Urinary bladder (tissue), 4 donors: Measurements from ENCODE around the gene GHRH. TPM values are rescaled to one million over a fixed set of nuclear protein-coding genes. Genes with fewer than 3 reads are reported as not detected.

ENCODE experiments used
- DNase-seq: peaks from one replicate; pipeline ENCODE4 v3.0.0-alpha.2; 2015; ENCODE audit errors: extremely low spot score
- H3K27ac ChIP-seq: one replicate; pipeline ENCODE4 v1.5.1; 2013; ENCODE audit warnings: low read depth, mild to moderate bottlenecking, moderate library complexity
- H3K36me3 ChIP-seq: one replicate; pipeline ENCODE4 v1.6.1; 2013; ENCODE audit warnings: mild to moderate bottlenecking, moderate library complexity; ENCODE audit not compliant: insufficient read depth
- H3K4me1 ChIP-seq: one replicate; pipeline ENCODE4 v1.6.1; 2013; ENCODE audit warnings: mild to moderate bottlenecking, moderate library complexity; ENCODE audit not compliant: insufficient read depth
- H3K4me3 ChIP-seq: one replicate; pipeline ENCODE4 v1.5.1; 2013; ENCODE audit warnings: low read depth, low read length
- WGBS: extraction: QIAGEN DNeasy Blood & Tissue Kit; methylation state at CpG from one replicate; pipeline ENCODE4 v1.1.7; 2013; 5-methylcytosine and 5-hydroxymethylcytosine counted together
- polyA plus RNA-seq: library from polyadenylated mRNA; stranded (reverse); fragments of 200-250 nt; gene quantifications from one replicate; pipeline ENCODE4 v1.2.3, GENCODE V29; 2013
- total RNA-seq: library from RNA; depleted of rRNA; stranded (reverse); fragments of >200 nt; gene quantifications from one replicate; pipeline ENCODE4 v1.2.3, GENCODE V29; 2014
- donor health status: healthy with polysubstance abuse.
- donor health status: healthy.

GHRH gene
- total and polyA plus RNA-seq, 2 donors: not detected

DNA sequence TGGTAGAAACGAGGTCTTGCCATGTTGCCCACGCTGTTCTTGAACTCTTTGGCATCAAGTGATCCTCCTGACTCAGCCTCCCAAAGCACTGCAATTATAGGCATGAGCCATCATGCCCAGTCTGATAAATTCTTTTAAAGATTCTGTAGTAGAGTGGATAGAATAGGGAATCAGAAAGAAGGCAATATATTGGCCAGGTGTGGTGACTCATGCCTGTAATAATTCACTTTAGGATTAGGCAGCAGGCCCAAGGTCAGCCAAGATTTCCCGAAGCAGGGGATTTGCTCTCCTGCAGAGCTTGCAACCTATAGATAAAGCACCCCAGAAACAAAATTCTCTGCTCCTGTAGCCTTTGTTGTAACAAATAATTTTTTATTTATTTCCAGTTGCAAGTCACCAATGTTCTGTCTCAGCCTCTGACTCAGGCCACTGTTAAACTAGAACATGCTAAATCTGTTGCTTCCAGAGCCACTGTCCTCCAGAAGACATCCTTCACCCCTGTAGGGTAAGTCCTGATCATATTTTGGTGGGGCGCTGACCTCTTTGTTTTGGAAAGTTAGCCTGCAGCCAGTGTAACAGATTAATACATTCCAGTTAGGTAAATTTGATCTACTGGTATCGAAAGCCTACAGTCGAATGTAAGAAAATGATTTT lies 51.8 kb downstream of the GHRH start:
- no peaks in the 10 kb centered on the region for H3K4me1 ChIP-seq
- H3K27ac ChIP-seq: no peak overlapping the region
- H3K4me3 ChIP-seq: no peak overlapping the region
- DNase-seq: no peak
- H3K36me3 ChIP-seq: peaks cover 8% of the 10 kb centered on the region
- 85% methylated on average over 6 of the region's 6 CpGs for WGBS

DNA sequence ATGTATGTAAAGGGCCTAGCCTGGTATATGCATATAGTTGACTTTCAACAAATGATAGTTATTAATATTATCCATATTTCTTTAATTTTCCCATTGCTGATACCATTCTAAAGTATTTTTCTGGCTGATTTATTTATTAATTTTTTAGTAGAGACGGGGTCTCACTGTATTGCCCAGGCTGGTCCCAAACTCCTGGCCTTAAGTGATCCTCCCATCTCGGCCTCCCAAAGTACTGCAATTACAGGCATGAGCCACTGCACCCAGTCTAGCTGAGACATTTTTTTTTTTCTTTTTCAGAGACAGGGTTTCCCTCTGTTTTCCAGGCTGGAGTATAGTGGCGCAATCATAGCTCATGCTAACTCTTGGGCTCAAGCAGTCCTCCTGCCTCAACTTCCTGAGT lies 52.4 kb downstream of the GHRH start:
- no peak for DNase-seq
- Histone ChIP-seq H3K4me3 (no peak overlapping the region), H3K36me3 (peaks cover 11% of the 10 kb centered on the region), H3K4me1 (no peaks in the 10 kb centered on the region), H3K27ac (no peak overlapping the region)
- WGBS: 98% methylated on average over 3 of the region's 3 CpGs

DNA sequence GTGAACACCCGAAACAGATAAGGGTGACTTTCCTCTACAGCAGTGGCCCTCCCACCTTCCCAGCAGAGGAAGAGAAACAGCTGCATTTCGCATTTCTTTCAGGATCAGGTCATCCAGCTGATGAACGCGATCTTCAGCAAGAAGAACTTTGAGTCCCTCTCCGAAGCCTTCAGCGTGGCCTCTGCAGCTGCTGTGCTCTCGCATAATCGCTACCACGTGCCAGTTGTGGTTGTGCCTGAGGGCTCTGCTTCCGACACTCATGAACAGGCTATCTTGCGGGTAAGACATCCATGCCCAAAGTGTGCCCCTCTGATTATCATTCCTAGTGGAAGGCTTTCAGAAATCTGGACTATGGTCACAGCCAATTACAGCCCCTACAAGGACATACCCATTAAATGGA lies 54.4 kb downstream of the GHRH start:
- Histone ChIP-seq H3K36me3 (peaks cover 13% of the 10 kb centered on the region), H3K4me3 (no peak overlapping the region), H3K4me1 (no peaks in the 10 kb centered on the region), H3K27ac (no peak overlapping the region)
- no peak for DNase-seq
- 92% methylated on average over 11 of the region's 11 CpGs for WGBS

DNA sequence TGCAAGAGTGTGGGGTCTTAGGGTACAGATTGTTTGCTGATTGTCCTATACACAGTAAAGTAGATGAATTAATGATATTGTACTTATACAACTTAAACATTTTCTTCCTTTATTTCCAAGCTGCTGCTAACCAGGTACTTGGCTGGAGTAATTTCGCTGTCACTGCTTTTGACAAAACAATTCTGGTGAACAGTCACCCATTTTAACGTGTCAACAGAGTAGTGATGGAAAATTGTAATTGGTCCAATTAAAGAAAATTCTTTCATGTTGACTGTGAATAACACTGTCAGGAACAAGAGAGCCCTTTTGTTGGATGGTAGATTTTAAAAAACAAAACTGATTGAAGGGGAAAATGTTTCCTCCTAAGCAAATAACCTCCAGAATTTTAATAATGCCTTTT lies 55.8 kb downstream of the GHRH start:
- DNase-seq: no peak
- no peak overlapping the region for H3K4me3 ChIP-seq
- H3K4me1 ChIP-seq: no peaks in the 10 kb centered on the region
- 75% methylated on average over 2 of the region's 2 CpGs for WGBS
- peaks cover 13% of the 10 kb centered on the region for H3K36me3 ChIP-seq
- H3K27ac ChIP-seq: no peak overlapping the region

DNA sequence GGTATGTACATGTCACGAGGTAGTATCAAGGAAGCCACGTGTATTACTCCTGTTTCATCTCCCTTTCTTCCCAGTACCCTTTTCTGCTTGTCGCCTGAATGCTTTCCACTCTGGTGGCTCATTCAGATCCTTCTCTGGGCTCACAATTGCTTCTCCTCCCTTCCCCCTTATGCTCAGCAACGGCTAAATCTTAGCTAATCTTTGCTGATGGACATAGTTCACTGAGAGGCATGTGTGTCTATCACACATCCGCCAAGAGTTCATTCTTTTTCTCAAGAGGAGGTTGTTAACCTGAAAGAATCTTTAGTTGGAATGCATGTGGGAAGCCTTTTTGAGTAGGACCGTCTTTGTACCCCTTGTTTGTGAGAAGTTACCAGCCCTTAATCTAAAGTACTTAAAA lies 56.5 kb downstream of the GHRH start:
- Histone ChIP-seq H3K4me1 (no peaks in the 10 kb centered on the region), H3K36me3 (peaks cover 13% of the 10 kb centered on the region), H3K27ac (no peak overlapping the region), H3K4me3 (no peak overlapping the region)
- no peak for DNase-seq
- WGBS: 83% methylated on average over 6 of the region's 6 CpGs

DNA sequence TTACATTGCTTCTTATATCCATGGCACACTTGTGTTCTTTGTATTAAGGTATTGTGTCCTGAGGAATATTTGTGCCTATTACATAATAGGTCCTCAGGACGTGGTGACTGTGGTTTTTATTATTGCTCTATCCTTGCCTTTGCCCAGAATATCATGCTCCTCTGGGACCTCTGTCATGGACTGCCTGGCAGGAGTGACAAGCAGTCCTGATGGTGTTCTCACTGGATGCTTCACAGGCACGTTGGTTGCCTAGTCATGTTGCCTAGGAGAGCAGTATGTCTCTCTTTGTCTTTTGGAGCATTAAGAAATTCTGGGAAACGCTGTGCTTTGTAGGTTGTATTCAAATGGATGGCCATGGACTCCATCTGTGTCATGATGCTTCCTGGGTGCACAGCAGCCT lies 57.6 kb downstream of the GHRH start:
- DNase-seq: no peak
- Histone ChIP-seq H3K36me3 (peaks cover 8% of the 10 kb centered on the region), H3K4me3 (no peak overlapping the region), H3K27ac (no peak overlapping the region), H3K4me1 (no peaks in the 10 kb centered on the region)
- 78% methylated on average over 3 of the region's 3 CpGs for WGBS

DNA sequence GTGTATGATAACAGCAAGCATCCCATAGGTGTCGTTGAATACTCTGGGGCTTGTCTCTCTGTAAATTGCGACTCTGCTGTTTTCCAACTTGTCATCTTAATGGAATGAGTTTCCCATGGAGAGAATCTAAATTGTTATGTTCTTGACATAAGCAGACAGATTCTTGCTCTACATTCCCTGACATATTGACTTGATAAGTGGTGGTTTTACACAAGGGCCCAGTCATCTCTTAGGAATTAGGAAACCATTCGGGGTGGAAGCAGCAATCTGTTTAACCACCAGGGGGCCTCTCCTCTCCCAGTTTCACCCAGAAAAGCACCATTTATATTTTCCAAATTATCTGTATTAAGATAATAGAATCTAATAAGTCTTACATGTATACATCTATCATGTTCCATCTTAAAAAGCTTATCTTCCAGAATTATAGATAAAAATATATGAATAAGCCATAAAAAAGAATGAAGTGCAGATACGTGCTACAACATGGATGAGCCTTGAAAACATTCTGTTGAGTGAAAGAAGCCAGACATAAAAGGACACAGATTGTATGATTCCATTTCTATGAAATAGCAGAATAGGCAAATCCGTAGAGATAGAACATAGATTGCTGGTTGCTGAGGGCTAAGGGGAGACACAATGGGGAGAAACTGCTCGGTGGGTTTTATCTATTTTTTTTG lies 59.2 kb downstream of the GHRH start:
- WGBS: 47% methylated on average over 6 of the region's 6 CpGs

DNA sequence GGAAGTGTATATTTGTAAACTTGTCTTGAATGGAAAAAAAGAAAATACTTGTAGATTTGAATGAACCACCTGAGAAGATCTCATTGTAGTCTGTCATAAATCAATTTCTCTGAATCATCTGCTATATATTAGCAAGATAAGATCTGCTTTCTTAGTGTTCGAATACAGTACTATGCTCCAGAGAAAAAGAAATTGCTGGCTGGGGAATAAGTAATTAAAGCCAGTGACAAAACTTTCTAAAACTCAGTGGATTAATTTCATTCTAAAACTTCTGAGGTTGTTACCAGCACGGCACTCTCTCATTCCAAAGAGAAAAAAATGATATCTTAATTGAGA lies 59.8 kb downstream of the GHRH start:
- Histone ChIP-seq H3K36me3 (peaks cover 9% of the 10 kb centered on the region), H3K4me1 (no peaks in the 10 kb centered on the region), H3K4me3 (no peak overlapping the region), H3K27ac (no peak overlapping the region)
- WGBS: 49% methylated on average over 2 of the region's 2 CpGs
- no peak for DNase-seq

More for the DNA sequence above, 59.2 kb downstream of the GHRH start:
- no peaks in the 10 kb centered on the region for H3K4me1 ChIP-seq
- H3K4me3 ChIP-seq: no peak overlapping the region
- H3K36me3 ChIP-seq: peaks cover 9% of the 10 kb centered on the region
- H3K27ac ChIP-seq: no peak overlapping the region
- DNase-seq: no peak

Other genes starting within 250 kb of the GHRH start
- gene RBL1, start 165.8 kb downstream of the GHRH start, total RNA-seq: 23.2 TPM
- gene RBL1, start 165.8 kb downstream of the GHRH start, polyA plus RNA-seq: 2.4 TPM
- 137 TPM for gene RPN2, start 82.5 kb downstream of the GHRH start, total RNA-seq
- gene RPN2, start 82.5 kb downstream of the GHRH start, polyA plus RNA-seq: 122 TPM
- 6.3 TPM for gene MROH8, start 82.3 kb downstream of the GHRH start, total RNA-seq
- 1.8 TPM for gene MROH8, start 82.3 kb downstream of the GHRH start, polyA plus RNA-seq
- 14.9 TPM for gene MANBAL, start 27.8 kb upstream of the GHRH start, total RNA-seq
- gene MANBAL, start 27.8 kb upstream of the GHRH start, polyA plus RNA-seq: 133 TPM
- 26.9 TPM for gene SRC, start 84.3 kb upstream of the GHRH start, total RNA-seq
- 53.2 TPM for gene SRC, start 84.3 kb upstream of the GHRH start, polyA plus RNA-seq